Adipocyte (in vitro differentiated cells): ENCODE measurements around the gene MEGF6.

Experiments used
- DNase-seq: peaks from one replicate; pipeline ENCODE4 v3.0.0-alpha.2; 2015; ENCODE audit warnings: low read depth
- H3K27me3 ChIP-seq: replicated peaks from 2 replicates; pipeline ENCODE4 v1.7.0; 2013; ENCODE audit warnings: mild to moderate bottlenecking, low read length, moderate library complexity; ENCODE audit not compliant: control insufficient read depth, insufficient read depth
- H3K36me3 ChIP-seq: 2 replicates; pipeline ENCODE4 v1.7.0; 2013; ENCODE audit warnings: low read length, mild to moderate bottlenecking, moderate library complexity; ENCODE audit not compliant: control insufficient read depth, insufficient read depth, severe bottlenecking
- H3K4me1 ChIP-seq: 2 replicates; pipeline ENCODE4 v1.7.0; 2013; ENCODE audit warnings: mild to moderate bottlenecking, low read length, moderate library complexity; ENCODE audit not compliant: control insufficient read depth, insufficient read depth
- H3K4me3 ChIP-seq: 2 replicates; pipeline ENCODE4 v1.7.0; 2013; ENCODE audit warnings: mild to moderate bottlenecking, low read length, moderate library complexity
- H3K9ac ChIP-seq: 2 replicates; pipeline ENCODE4 v1.7.0; 2013; ENCODE audit warnings: mild to moderate bottlenecking, low read length, moderate library complexity
- H3K9me3 ChIP-seq: 2 replicates; pipeline ENCODE4 v1.7.0; 2013; ENCODE audit warnings: mild to moderate bottlenecking, low read length, moderate library complexity; ENCODE audit not compliant: control insufficient read depth

The MEGF6 gene

GRCh38 chr1:3603571-3604467, 7.5 kb downstream of the MEGF6 start:
- no peaks in the 10 kb centered on the region for H3K36me3 ChIP-seq

GRCh38 chr1:3603156-3603555, 8.2 kb downstream of the MEGF6 start:
- no peak for DNase-seq
- H3K36me3 ChIP-seq: no peaks in the 10 kb centered on the region

More at GRCh38 chr1:3603571-3604467, 7.5 kb downstream of the MEGF6 start:
- Histone ChIP-seq H3K9me3 (no peaks in the 10 kb centered on the region), H3K9ac (no peak overlapping the region), H3K27me3 (peaks cover 65% of the 10 kb centered on the region), H3K4me1 (no peaks in the 10 kb centered on the region), H3K4me3 (no peak overlapping the region)
- no peak for DNase-seq

GRCh38 chr1:3602375-3602774, 8.9 kb downstream of the MEGF6 start:
- Histone ChIP-seq H3K4me3 (no peak overlapping the region), H3K36me3 (no peaks in the 10 kb centered on the region), H3K9ac (no peak overlapping the region), H3K27me3 (peaks cover 57% of the 10 kb centered on the region), H3K9me3 (no peaks in the 10 kb centered on the region), H3K4me1 (peaks cover 5% of the 10 kb centered on the region)
- no peak for DNase-seq

More at GRCh38 chr1:3603156-3603555, 8.2 kb downstream of the MEGF6 start:
- H3K9ac ChIP-seq: no peak overlapping the region
- peaks cover 58% of the 10 kb centered on the region for H3K27me3 ChIP-seq
- H3K4me1 ChIP-seq: peaks cover 3% of the 10 kb centered on the region
- H3K9me3 ChIP-seq: no peaks in the 10 kb centered on the region
- H3K4me3 ChIP-seq: no peak overlapping the region

GRCh38 chr1:3601743-3602142, 9.6 kb downstream of the MEGF6 start:
- no peak overlapping the region for H3K9ac ChIP-seq
- no peaks in the 10 kb centered on the region for H3K9me3 ChIP-seq
- H3K36me3 ChIP-seq: no peaks in the 10 kb centered on the region
- DNase-seq: no peak
- H3K27me3 ChIP-seq: peaks cover 62% of the 10 kb centered on the region
- peaks cover 5% of the 10 kb centered on the region for H3K4me1 ChIP-seq
- H3K4me3 ChIP-seq: no peak overlapping the region

DNA sequence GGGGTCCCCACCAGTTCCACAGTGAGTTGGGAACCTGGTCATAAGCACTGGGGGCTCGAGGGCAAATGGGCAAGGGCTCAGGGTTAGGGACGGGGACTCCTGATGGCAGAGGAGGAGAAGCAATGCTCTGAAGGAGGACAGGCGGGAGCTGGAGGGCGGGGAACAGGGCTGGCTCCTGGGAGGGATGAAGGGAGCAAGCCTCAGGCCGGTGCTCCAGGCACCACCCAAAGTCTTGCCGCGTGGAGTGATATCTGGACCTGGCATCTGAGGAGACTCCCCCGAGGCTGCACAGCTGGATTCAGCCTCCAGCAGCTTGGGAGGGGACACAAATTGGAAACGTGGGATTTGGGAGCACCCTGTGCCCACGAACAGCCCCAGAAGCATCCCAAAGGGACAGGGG, 11.0 kb downstream of the MEGF6 start:
- DNase-seq: no peak
- Histone ChIP-seq H3K4me1 (peaks cover 5% of the 10 kb centered on the region), H3K9me3 (no peaks in the 10 kb centered on the region), H3K27me3 (peaks cover 56% of the 10 kb centered on the region), H3K9ac (no peak overlapping the region), H3K4me3 (no peak overlapping the region), H3K36me3 (no peaks in the 10 kb centered on the region)

GRCh38 chr1:3599816-3600215, 11.5 kb downstream of the MEGF6 start:
- Histone ChIP-seq H3K4me1 (peaks cover 5% of the 10 kb centered on the region), H3K9ac (no peak overlapping the region), H3K4me3 (no peak overlapping the region), H3K27me3 (peaks cover 54% of the 10 kb centered on the region), H3K36me3 (no peaks in the 10 kb centered on the region), H3K9me3 (no peaks in the 10 kb centered on the region)
- DNase-seq: no peak

- H3K9me3 ChIP-seq: no peaks in the 10 kb centered on the region
- no peak for DNase-seq
- no peak overlapping the region for H3K4me3 ChIP-seq
Observed at GRCh38 chr1:3599286-3599811, 12.0 kb downstream of the MEGF6 start.

DNA sequence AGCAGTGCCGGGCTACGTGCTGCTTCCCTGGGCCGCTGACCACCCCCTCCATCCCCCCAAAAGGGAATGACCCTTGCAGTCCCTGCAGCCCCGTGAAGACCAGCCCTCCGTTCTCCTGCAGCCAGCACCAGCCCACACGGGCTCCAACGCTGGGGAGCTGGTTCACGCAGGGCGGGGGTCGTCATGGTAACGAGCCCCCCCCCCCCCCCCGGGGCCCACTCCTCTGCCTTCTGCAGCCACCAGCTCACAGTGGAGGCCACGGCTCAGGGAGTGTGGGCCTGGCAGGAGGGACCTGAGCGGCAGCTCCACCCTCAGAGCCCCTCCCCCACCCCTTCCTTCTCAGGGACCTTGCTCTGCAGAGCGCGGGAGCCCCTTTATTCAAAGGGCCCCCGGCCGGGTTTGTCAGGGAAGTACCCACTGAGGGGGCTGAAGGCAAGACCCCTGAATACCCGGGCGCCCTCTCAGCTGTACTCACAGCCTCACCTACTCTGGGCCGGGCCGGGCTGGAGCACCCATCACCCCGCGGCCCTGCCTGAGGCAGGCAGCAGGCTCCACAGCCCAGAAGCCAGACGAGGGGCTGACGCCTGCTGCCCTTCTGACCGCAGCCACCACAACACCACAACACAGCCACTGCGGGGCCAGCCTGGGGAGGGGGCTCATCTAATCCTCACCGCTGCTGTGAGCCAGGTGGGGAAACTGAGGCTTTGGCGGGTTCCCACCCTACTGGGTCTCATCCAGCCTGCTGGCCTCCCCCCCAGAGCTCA, 12.6 kb downstream of the MEGF6 start:
- Histone ChIP-seq H3K4me3 (no peak overlapping the region), H3K9ac (no peak overlapping the region), H3K36me3 (no peaks in the 10 kb centered on the region), H3K27me3 (peaks cover 43% of the 10 kb centered on the region), H3K4me1 (peaks cover 5% of the 10 kb centered on the region), H3K9me3 (no peaks in the 10 kb centered on the region)
- no peak for DNase-seq

More at GRCh38 chr1:3599286-3599811, 12.0 kb downstream of the MEGF6 start:
- Histone ChIP-seq H3K9ac (no peak overlapping the region), H3K4me1 (peaks cover 5% of the 10 kb centered on the region), H3K36me3 (no peaks in the 10 kb centered on the region), H3K27me3 (peaks cover 49% of the 10 kb centered on the region)

- Histone ChIP-seq H3K4me1 (peaks cover 5% of the 10 kb centered on the region), H3K9me3 (no peaks in the 10 kb centered on the region), H3K9ac (no peak overlapping the region), H3K27me3 (peaks cover 39% of the 10 kb centered on the region), H3K36me3 (no peaks in the 10 kb centered on the region), H3K4me3 (no peak overlapping the region)
- no peak for DNase-seq
Observed at GRCh38 chr1:3598051-3598491, 13.2 kb downstream of the MEGF6 start.

- DNase-seq: no peak
- Histone ChIP-seq H3K9ac (no peak overlapping the region), H3K27me3 (peaks cover 39% of the 10 kb centered on the region), H3K9me3 (no peaks in the 10 kb centered on the region), H3K4me1 (peaks cover 5% of the 10 kb centered on the region), H3K36me3 (no peaks in the 10 kb centered on the region), H3K4me3 (no peak overlapping the region)
Observed at GRCh38 chr1:3597599-3597964, 13.7 kb downstream of the MEGF6 start.
